Activated CD8-positive, alpha-beta memory T cell treated with anti-CD3 and anti-CD28 coated beads, Interleukin-2, amount 10 ng/mL, durations not matched to agents 7 days and 5 days (primary cell): ENCODE data around the gene EPHB1. TPM values are rescaled to one million over a fixed set of nuclear protein-coding genes. Genes with fewer than 3 reads are reported as not detected.
"Not testable (repeated sequence)": the region's sequence is repeated elsewhere in the genome, so short reads cannot be mapped to it uniquely, and the experiment has no call there.

Experiments
- ATAC-seq: fragments of 150-1000 bp; cut with Tn5 transposase; one replicate; pipeline ENCODE4 v1.10.0; 2021; ENCODE audit warnings: moderate library complexity
- CTCF ChIA-PET: fragments of 350-600 bp; sonication (Branson Sonifier 250); formaldehyde crosslinking; loops from one replicate; lab custom pipeline; 2021; ENCODE audit warnings: antibody characterized with exemption; lab: Charles Lee
- DNase-seq: peaks from one replicate; pipeline ENCODE4 v3.0.0-alpha.2; 2020
- H3K27ac Mint-ChIP-seq: one replicate; pipeline ENCODE4 v1.8.0; 2021; ENCODE audit warnings: mild to moderate bottlenecking, mixed read lengths
- H3K27me3 Mint-ChIP-seq: one replicate; pipeline ENCODE4 v1.8.0; 2021; ENCODE audit warnings: mixed read lengths
- H3K36me3 Mint-ChIP-seq: one replicate; pipeline ENCODE4 v1.8.0; 2021; ENCODE audit warnings: mild to moderate bottlenecking, mixed read lengths
- H3K4me1 Mint-ChIP-seq: one replicate; pipeline ENCODE4 v1.8.0; 2021; ENCODE audit warnings: mixed read lengths
- H3K4me3 Mint-ChIP-seq: one replicate; pipeline ENCODE4 v1.8.0; 2021; ENCODE audit warnings: mild to moderate bottlenecking, moderate library complexity, mixed read lengths
- H3K9me3 Mint-ChIP-seq: one replicate; pipeline ENCODE4 v1.8.0; 2022; ENCODE audit warnings: low read depth, mixed read lengths
- total RNA-seq, 2 experiments: library from RNA; stranded (reverse); gene quantifications; one replicate each; pipeline ENCODE4 v1.2.3, GENCODE V29; 2021

EPHB1 gene
- total RNA-seq, 2 experiments from 2014 or later: 0.35 to 2.2 TPM

GRCh38 chr3:134988666-134989065 lies 193.6 kb downstream of the EPHB1 start:
- CTCF ChIA-PET: interaction anchor here (1.1 kb wide), 1 partner anchor 39 kb away, joined by 3 read pairs; no protein-coding TSS in a partner anchor
- peaks cover 6% of the 10 kb centered on the region for H3K27me3 Mint-ChIP-seq
- no peaks in the 10 kb centered on the region for H3K36me3 Mint-ChIP-seq
- H3K4me1 Mint-ChIP-seq: no peaks in the 10 kb centered on the region
- no peak for DNase-seq
- no peak for ATAC-seq
- H3K9me3 Mint-ChIP-seq: no peaks in the 10 kb centered on the region
- no peak overlapping the region for H3K27ac Mint-ChIP-seq
- H3K4me3 Mint-ChIP-seq: no peak overlapping the region

- H3K27ac Mint-ChIP-seq: no peak overlapping the region
- H3K9me3 Mint-ChIP-seq: no peaks in the 10 kb centered on the region
- peaks cover 6% of the 10 kb centered on the region for H3K27me3 Mint-ChIP-seq
- no peak for DNase-seq
- H3K4me3 Mint-ChIP-seq: no peak overlapping the region
- no peak for ATAC-seq
- no peaks in the 10 kb centered on the region for H3K36me3 Mint-ChIP-seq
- H3K4me1 Mint-ChIP-seq: no peaks in the 10 kb centered on the region
- CTCF ChIA-PET: no interaction called here
Observed at GRCh38 chr3:134991003-134991402, 195.9 kb downstream of the EPHB1 start.

GRCh38 chr3:134991472-134992010 lies 196.5 kb downstream of the EPHB1 start:
- CTCF ChIA-PET: no interaction called here
- ATAC-seq (no peak), DNase-seq (no peak)
- no peaks in the 10 kb centered on the region for H3K4me1 Mint-ChIP-seq
- no peak overlapping the region for H3K4me3 Mint-ChIP-seq
- H3K36me3 Mint-ChIP-seq: no peaks in the 10 kb centered on the region
- no peaks in the 10 kb centered on the region for H3K9me3 Mint-ChIP-seq
- H3K27me3 Mint-ChIP-seq: peaks cover 6% of the 10 kb centered on the region
- no peak overlapping the region for H3K27ac Mint-ChIP-seq

- H3K9me3 Mint-ChIP-seq: no peaks in the 10 kb centered on the region
- DNase-seq (no peak), ATAC-seq (no peak)
- no peak overlapping the region for H3K4me3 Mint-ChIP-seq
- peaks cover 10% of the 10 kb centered on the region for H3K27me3 Mint-ChIP-seq
- no peaks in the 10 kb centered on the region for H3K36me3 Mint-ChIP-seq
- no peaks in the 10 kb centered on the region for H3K4me1 Mint-ChIP-seq
- no peak overlapping the region for H3K27ac Mint-ChIP-seq
- CTCF ChIA-PET: no interaction called here
Observed at GRCh38 chr3:134992180-134992579, 197.1 kb downstream of the EPHB1 start.

- Mint-ChIP-seq H3K36me3 (no peaks in the 10 kb centered on the region), H3K9me3 (no peaks in the 10 kb centered on the region), H3K4me3 (no peak overlapping the region), H3K4me1 (no peaks in the 10 kb centered on the region), H3K27ac (no peak overlapping the region), H3K27me3 (peaks cover 14% of the 10 kb centered on the region)
- CTCF ChIA-PET: no interaction called here
- no peak for DNase-seq
- ATAC-seq: no peak
Observed at GRCh38 chr3:134992586-134992985, 197.5 kb downstream of the EPHB1 start.

GRCh38 chr3:134993011-134993410 lies 198.0 kb downstream of the EPHB1 start:
- Mint-ChIP-seq H3K9me3 (no peaks in the 10 kb centered on the region), H3K36me3 (no peaks in the 10 kb centered on the region), H3K4me3 (no peak overlapping the region), H3K27me3 (peaks cover 16% of the 10 kb centered on the region), H3K27ac (no peak overlapping the region), H3K4me1 (no peaks in the 10 kb centered on the region)
- CTCF ChIA-PET: no interaction called here
- DNase-seq: no peak
- no peak for ATAC-seq

GRCh38 chr3:134998158-134998557 lies 203.1 kb downstream of the EPHB1 start:
- H3K36me3 Mint-ChIP-seq: no peaks in the 10 kb centered on the region
- no peaks in the 10 kb centered on the region for H3K9me3 Mint-ChIP-seq
- no peaks in the 10 kb centered on the region for H3K4me1 Mint-ChIP-seq
- no peak for ATAC-seq
- CTCF ChIA-PET: no interaction called here
- peaks cover 16% of the 10 kb centered on the region for H3K27me3 Mint-ChIP-seq
- no peak for DNase-seq
- H3K4me3 Mint-ChIP-seq: no peak overlapping the region
- H3K27ac Mint-ChIP-seq: no peak overlapping the region

- DNase-seq (no peak), ATAC-seq (no peak)
- Mint-ChIP-seq H3K27ac (no peak overlapping the region), H3K9me3 (no peaks in the 10 kb centered on the region), H3K4me1 (no peaks in the 10 kb centered on the region), H3K36me3 (no peaks in the 10 kb centered on the region), H3K4me3 (no peak overlapping the region), H3K27me3 (peaks cover 16% of the 10 kb centered on the region)
- CTCF ChIA-PET: no interaction called here
Observed at GRCh38 chr3:134998855-134999254, 203.8 kb downstream of the EPHB1 start.

GRCh38 chr3:135000465-135000864 lies 205.4 kb downstream of the EPHB1 start:
- DNase-seq: no peak
- peaks cover 16% of the 10 kb centered on the region for H3K27me3 Mint-ChIP-seq
- ATAC-seq: no peak
- H3K9me3 Mint-ChIP-seq: no peaks in the 10 kb centered on the region
- no peak overlapping the region for H3K4me3 Mint-ChIP-seq
- H3K4me1 Mint-ChIP-seq: no peaks in the 10 kb centered on the region
- H3K36me3 Mint-ChIP-seq: no peaks in the 10 kb centered on the region
- no peak overlapping the region for H3K27ac Mint-ChIP-seq
- CTCF ChIA-PET: no interaction called here

- H3K9me3 Mint-ChIP-seq, ATAC-seq, H3K27ac Mint-ChIP-seq, H3K4me3 Mint-ChIP-seq, H3K4me1 Mint-ChIP-seq, DNase-seq, CTCF ChIA-PET, H3K27me3 Mint-ChIP-seq, H3K36me3 Mint-ChIP-seq: not testable (repeated sequence)
Observed at GRCh38 chr3:135005616-135006015, 210.6 kb downstream of the EPHB1 start.

- no peaks in the 10 kb centered on the region for H3K36me3 Mint-ChIP-seq
- DNase-seq (no peak), ATAC-seq (no peak)
- peaks cover 4% of the 10 kb centered on the region for H3K9me3 Mint-ChIP-seq
- no peak overlapping the region for H3K4me3 Mint-ChIP-seq
- no peaks in the 10 kb centered on the region for H3K27me3 Mint-ChIP-seq
- H3K27ac Mint-ChIP-seq: no peak overlapping the region
- CTCF ChIA-PET: no interaction called here
- no peaks in the 10 kb centered on the region for H3K4me1 Mint-ChIP-seq
Observed at GRCh38 chr3:135007607-135008006, 212.5 kb downstream of the EPHB1 start.

- H3K4me1 Mint-ChIP-seq: no peaks in the 10 kb centered on the region
- no peak overlapping the region for H3K4me3 Mint-ChIP-seq
- no peak overlapping the region for H3K27ac Mint-ChIP-seq
- no peaks in the 10 kb centered on the region for H3K36me3 Mint-ChIP-seq
- DNase-seq (no peak), ATAC-seq (no peak)
- CTCF ChIA-PET: no interaction called here
- no peaks in the 10 kb centered on the region for H3K27me3 Mint-ChIP-seq
- peaks cover 4% of the 10 kb centered on the region for H3K9me3 Mint-ChIP-seq
Observed at GRCh38 chr3:135008326-135008725, 213.3 kb downstream of the EPHB1 start.

GRCh38 chr3:135009014-135009413 lies 214.0 kb downstream of the EPHB1 start:
- no peak for DNase-seq
- no peaks in the 10 kb centered on the region for H3K36me3 Mint-ChIP-seq
- H3K27ac Mint-ChIP-seq: no peak overlapping the region
- CTCF ChIA-PET: no interaction called here
- no peak for ATAC-seq
- no peaks in the 10 kb centered on the region for H3K27me3 Mint-ChIP-seq
- H3K9me3 Mint-ChIP-seq: peaks cover 4% of the 10 kb centered on the region
- no peak overlapping the region for H3K4me3 Mint-ChIP-seq
- no peaks in the 10 kb centered on the region for H3K4me1 Mint-ChIP-seq

- Mint-ChIP-seq H3K4me3 (no peak overlapping the region), H3K36me3 (no peaks in the 10 kb centered on the region), H3K27me3 (no peaks in the 10 kb centered on the region), H3K9me3 (no peaks in the 10 kb centered on the region), H3K4me1 (no peaks in the 10 kb centered on the region), H3K27ac (no peak overlapping the region)
- ATAC-seq: no peak
- DNase-seq: no peak
- CTCF ChIA-PET: no interaction called here
Observed at GRCh38 chr3:135012101-135012500, 217.0 kb downstream of the EPHB1 start.

GRCh38 chr3:135013206-135013605 lies 218.1 kb downstream of the EPHB1 start:
- ATAC-seq (no peak), DNase-seq (no peak)
- no peaks in the 10 kb centered on the region for H3K4me1 Mint-ChIP-seq
- CTCF ChIA-PET: no interaction called here
- H3K4me3 Mint-ChIP-seq: no peak overlapping the region
- H3K9me3 Mint-ChIP-seq: no peaks in the 10 kb centered on the region
- no peaks in the 10 kb centered on the region for H3K36me3 Mint-ChIP-seq
- H3K27ac Mint-ChIP-seq: no peak overlapping the region
- no peaks in the 10 kb centered on the region for H3K27me3 Mint-ChIP-seq
